Measurements from ENCODE around the gene OR11H7. TPM values are rescaled to one million over a fixed set of nuclear protein-coding genes. Genes with fewer than 3 reads are reported as not detected.

The OR11H7 gene
- total RNA-seq (not detected), polyA plus RNA-seq (not detected)
- long read RNA-seq, donor 1 = 0 reads
- long read RNA-seq, donor 2 = 0 reads

DNA sequence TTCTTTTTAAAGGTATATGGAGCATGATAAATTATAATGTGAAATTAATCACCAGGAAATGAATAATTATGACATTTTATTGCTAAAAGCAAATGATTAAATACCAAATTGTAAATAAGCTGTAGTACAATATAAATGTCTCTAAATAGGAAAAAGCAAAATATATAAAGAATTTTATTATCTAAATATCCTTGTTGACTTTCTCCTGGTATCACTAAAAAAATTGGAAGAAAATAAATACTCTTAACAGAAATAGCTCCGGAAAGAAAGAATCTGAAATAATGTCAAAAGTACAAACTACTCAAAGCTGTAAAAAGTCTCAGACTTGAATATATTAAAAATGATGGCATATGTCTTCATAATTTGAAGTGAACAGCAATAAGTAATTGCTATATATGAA is at the start of gene OR11H7:
Gene OR11H7 (plus strand): TSS at position 301 of the 400 bp plus-strand sequence.
- H3K36me3 ChIP-seq = no peaks in the 10 kb centered on the region
- intact Hi-C loops (cut with DNase I; ENCODE audit: low total_unique reads) = no loop called here
- no peak within 1 kb of the TSS for H3K4me3 ChIP-seq
- H3K9me3 ChIP-seq = peaks cover 0 to 26% (median 10%) of the 10 kb centered on the region in 8 donors
- no peaks in the 10 kb centered on the region for H3K4me1 ChIP-seq
- TF ChIP-seq, protein P1, sequence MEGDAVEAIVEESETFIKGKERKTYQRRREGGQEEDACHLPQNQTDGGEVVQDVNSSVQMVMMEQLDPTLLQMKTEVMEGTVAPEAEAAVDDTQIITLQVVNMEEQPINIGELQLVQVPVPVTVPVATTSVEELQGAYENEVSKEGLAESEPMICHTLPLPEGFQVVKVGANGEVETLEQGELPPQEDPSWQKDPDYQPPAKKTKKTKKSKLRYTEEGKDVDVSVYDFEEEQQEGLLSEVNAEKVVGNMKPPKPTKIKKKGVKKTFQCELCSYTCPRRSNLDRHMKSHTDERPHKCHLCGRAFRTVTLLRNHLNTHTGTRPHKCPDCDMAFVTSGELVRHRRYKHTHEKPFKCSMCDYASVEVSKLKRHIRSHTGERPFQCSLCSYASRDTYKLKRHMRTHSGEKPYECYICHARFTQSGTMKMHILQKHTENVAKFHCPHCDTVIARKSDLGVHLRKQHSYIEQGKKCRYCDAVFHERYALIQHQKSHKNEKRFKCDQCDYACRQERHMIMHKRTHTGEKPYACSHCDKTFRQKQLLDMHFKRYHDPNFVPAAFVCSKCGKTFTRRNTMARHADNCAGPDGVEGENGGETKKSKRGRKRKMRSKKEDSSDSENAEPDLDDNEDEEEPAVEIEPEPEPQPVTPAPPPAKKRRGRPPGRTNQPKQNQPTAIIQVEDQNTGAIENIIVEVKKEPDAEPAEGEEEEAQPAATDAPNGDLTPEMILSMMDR (IDR thresholded peaks at IDR 0.05 in 8 of 11, conservative IDR thresholded peaks at IDR 0.05 in 3 of 11) = no peak
- no peak for TF ChIP-seq POLR2AphosphoS5 (IDR thresholded peaks at IDR 0.05)
- no peak for TF ChIP-seq POLR2A (IDR thresholded peaks at IDR 0.05)
- no peaks in the 10 kb centered on the region for H3K27me3 ChIP-seq (replicated peaks in 1 of 7)
- H3K27ac ChIP-seq = no peak within 1 kb of the TSS
- WGBS, 5 donors = 69 to 88% (median 79%) methylated on average over 1 of the region's 1 CpG
- no peak for DNase-seq

DNA sequence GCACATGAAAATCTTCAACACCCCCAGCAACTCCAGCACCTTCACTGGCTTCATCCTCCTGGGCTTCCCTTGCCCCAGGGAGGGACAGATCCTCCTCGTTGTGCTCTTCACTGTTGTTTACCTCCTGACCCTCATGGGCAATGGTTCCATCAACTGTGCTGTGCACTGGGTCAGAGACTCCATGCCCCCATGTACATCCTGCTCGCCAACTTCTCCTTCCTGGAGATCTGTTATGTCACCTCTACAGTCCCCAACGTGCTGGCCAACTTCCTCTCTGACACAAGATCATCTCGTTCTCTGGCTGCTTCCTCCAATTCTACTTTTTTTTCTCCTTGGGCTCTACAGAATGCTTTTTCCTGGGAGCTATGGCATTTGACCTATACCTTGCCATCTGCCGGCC is 49.6 kb upstream of the OR11H7 start:
- Histone ChIP-seq H3K27me3 (replicated peaks in 1 of 7) (no peaks in the 10 kb centered on the region), H3K27ac (peak overlapping the region in 3 of 8 donors; percentile 10 to 61 (median 55)), H3K4me1 (no peaks in the 10 kb centered on the region), H3K9me3 (no peaks in the 10 kb centered on the region), H3K4me3 (no peak overlapping the region), H3K36me3 (no peaks in the 10 kb centered on the region)
- 24 to 62% (median 38%) methylated on average over 5 of the region's 5 CpGs for WGBS, 5 donors
- no peak for TF ChIP-seq POLR2AphosphoS5 (IDR thresholded peaks at IDR 0.05)
- TF ChIP-seq, protein P1 (IDR thresholded peaks at IDR 0.05 in 8 of 11, conservative IDR thresholded peaks at IDR 0.05 in 3 of 11) = no peak
- no peak for TF ChIP-seq POLR2A (IDR thresholded peaks at IDR 0.05)
- intact Hi-C loops (cut with DNase I; ENCODE audit: low total_unique reads) = no loop called here
- no peak for DNase-seq

DNA sequence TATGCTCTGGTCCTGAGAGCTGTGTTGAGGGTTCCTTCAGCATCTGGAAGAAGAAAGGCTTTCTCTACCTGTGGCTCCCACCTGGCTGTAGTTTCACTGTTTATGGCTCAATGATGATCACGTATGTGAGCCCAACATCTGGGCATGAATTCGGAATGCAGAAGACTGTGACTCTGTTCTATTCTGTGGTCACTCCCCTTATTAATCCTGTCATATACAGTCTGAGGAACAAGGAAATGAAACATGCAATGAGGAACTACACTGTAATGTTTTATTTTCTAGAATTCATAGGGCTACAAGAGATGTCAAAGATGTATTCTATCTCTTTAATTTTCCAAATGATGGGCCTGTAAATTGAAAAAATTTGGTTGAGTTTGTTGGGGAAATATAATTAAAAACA is 48.9 kb upstream of the OR11H7 start:
- Histone ChIP-seq H3K4me3 (no peak overlapping the region), H3K36me3 (no peaks in the 10 kb centered on the region), H3K9me3 (no peaks in the 10 kb centered on the region), H3K4me1 (no peaks in the 10 kb centered on the region), H3K27me3 (replicated peaks in 1 of 7) (no peaks in the 10 kb centered on the region), H3K27ac (peak overlapping the region in 3 of 8 donors; percentile 10 to 61 (median 55))
- intact Hi-C loops (cut with DNase I; ENCODE audit: low total_unique reads) = no loop called here
- no peak for DNase-seq
- 45 to 68% (median 58%) methylated on average over 2 of the region's 2 CpGs for WGBS, 5 donors
- TF ChIP-seq POLR2A (IDR thresholded peaks at IDR 0.05) (no peak), POLR2AphosphoS5 (IDR thresholded peaks at IDR 0.05) (no peak)
- TF ChIP-seq, protein P1 (IDR thresholded peaks at IDR 0.05 in 8 of 11, conservative IDR thresholded peaks at IDR 0.05 in 3 of 11) = no peak

DNA sequence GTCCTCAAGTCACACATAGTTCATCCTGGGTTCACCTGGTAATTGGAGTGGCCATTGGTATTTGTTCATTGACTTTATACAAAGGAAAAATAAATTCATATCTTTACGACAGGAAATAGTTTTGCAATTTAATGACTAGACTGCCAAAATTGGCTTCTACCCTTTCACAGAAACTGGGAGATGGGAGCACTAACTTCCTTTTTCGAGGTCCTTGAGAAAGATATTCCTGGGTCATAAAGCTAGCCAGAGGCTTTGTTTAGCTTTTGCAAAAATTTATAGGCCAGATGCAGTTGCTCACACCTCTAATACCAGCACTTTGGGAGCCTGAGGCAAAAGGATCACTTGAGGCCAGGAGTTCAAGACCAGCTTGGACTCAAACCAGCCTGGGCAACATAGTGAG is 48.3 kb upstream of the OR11H7 start:
- Histone ChIP-seq H3K4me1 (no peaks in the 10 kb centered on the region), H3K27me3 (replicated peaks in 1 of 7) (no peaks in the 10 kb centered on the region), H3K4me3 (no peak overlapping the region), H3K27ac (peak overlapping the region in 2 of 8 donors; percentile 55 to 61), H3K9me3 (no peaks in the 10 kb centered on the region), H3K36me3 (no peaks in the 10 kb centered on the region)
- no peak for DNase-seq
- intact Hi-C loops (cut with DNase I; ENCODE audit: low total_unique reads) = no loop called here
- 43 to 55% (median 52%) methylated on average over 2 of the region's 2 CpGs for WGBS, 5 donors
- TF ChIP-seq POLR2A (IDR thresholded peaks at IDR 0.05) = no peak
- TF ChIP-seq POLR2AphosphoS5 (IDR thresholded peaks at IDR 0.05) = no peak
- TF ChIP-seq, protein P1 (IDR thresholded peaks at IDR 0.05 in 8 of 11, conservative IDR thresholded peaks at IDR 0.05 in 3 of 11) = no peak

Measured in spleen (tissue), 13 donors.